Activated effector memory CD4-positive, alpha-beta T cell treated with Interleukin-2 at 50 U/mL for 16 hours (primary cell): Measurements from ENCODE around the gene JTB.

Experiments used
- DNase-seq: peaks from one replicate; pipeline ENCODE4 v3.0.0-alpha.2; 2020

Gene JTB

GRCh38 chr1:153929981-153930948, 47.2 kb downstream of the JTB start:
- DNase-seq: no peak

GRCh38 chr1:153929426-153929825, 48.0 kb downstream of the JTB start:
- DNase-seq: no peak

DNA sequence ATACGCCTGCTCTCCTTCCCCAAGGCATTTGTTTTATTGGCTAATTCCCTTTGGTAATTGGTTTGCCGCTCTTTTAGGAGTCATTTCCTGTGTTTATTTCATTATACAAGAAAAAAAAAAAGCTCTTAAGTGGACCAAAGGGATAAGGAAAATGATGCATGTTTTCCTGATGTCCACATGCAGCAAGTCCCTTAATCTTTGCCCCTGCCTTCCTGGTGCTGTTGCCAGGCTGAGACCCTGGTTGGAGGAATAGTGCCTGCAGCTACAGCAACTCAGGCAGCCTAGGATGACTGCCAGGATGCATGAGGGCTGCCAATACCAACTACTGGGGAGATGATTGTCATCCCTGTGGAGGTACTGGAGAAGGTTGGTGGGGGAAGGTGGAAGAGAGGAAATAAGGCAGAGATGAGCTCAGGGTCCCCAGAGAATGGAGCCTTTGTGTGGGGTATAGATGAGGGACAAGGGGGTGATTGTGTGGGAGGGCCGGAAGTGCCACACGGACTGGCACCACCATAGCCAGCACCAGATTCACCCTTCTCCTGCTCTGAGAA, 48.6 kb downstream of the JTB start:
- DNase-seq: no peak

DNA sequence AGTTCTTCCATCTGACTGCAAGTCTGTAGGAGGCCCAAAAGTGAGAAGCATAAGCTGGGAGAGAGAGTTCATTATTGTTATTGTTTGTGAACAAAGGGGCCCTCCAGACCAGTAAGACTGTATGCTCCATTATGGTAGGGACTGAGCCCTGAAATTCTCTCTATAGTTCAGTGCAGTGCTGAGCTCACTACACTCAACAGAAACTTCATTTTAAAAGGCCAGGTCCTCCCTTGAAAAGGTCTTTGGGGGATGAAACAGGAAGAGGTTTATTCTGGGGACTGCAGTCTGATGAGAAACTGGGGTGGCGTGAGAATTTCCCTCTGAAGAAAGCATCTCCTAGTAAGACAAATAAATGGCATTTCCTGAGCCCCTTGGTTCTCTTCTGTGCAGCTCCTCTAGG, 49.2 kb downstream of the JTB start:
- no peak for DNase-seq

DNA sequence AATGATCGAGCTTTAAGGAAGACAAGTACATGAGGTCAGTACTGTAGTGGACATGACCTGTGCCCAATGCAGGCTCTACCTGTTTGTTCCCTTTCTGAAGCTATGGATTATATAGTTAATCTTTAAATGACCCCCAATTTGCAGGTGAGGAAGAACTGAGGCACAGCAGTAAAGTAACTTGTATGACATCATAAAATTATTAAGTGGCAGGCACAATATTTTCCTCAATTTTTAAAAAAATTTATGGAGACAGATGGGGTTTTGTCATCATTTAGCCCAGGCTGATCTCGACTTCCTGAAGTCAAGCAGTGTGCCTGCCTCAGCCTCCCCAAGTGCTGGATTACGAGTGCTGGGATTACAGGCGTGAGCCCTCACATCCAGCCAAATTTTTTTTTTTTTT, 51.1 kb downstream of the JTB start:
- no peak for DNase-seq
